Chondrocyte (in vitro differentiated cells): ENCODE results near the gene LRTM2. TPM values are rescaled to one million over a fixed set of nuclear protein-coding genes. Genes with fewer than 3 reads are reported as not detected.

Source experiments
- DNase-seq: peaks from one replicate; pipeline ENCODE4 v3.0.0; 2021; ENCODE audit warnings: mixed read lengths, low spot score
- H3K27ac Mint-ChIP-seq: one replicate; pipeline ENCODE4 v1.8.0; 2021; ENCODE audit warnings: mild to moderate bottlenecking, moderate library complexity, mixed read lengths; ENCODE audit not compliant: unreplicated experiment
- H3K27me3 Mint-ChIP-seq: 2 replicates; pipeline ENCODE4 v1.8.0; 2021; ENCODE audit warnings: low read depth, mixed read lengths
- H3K36me3 Mint-ChIP-seq: 2 replicates; pipeline ENCODE4 v1.8.0; 2021; ENCODE audit warnings: low read depth, mixed read lengths
- H3K4me1 Mint-ChIP-seq: 2 replicates; pipeline ENCODE4 v1.8.0; 2021; ENCODE audit warnings: low read depth, mild to moderate bottlenecking, mixed read lengths
- H3K4me3 Mint-ChIP-seq: one replicate; pipeline ENCODE4 v1.8.0; 2021; ENCODE audit warnings: mild to moderate bottlenecking, moderate library complexity, mixed read lengths; ENCODE audit not compliant: unreplicated experiment
- H3K9me3 Mint-ChIP-seq: 2 replicates; pipeline ENCODE4 v1.8.0; 2021; ENCODE audit warnings: low read depth, mixed read lengths
- CTCF ChIP-seq: fragments of 200-600 bp; sonication (generic); IDR thresholded peaks from 2 replicates; pipeline ENCODE4 v1.5.0; 2021; ENCODE audit warnings: antibody characterized with exemption, mild to moderate bottlenecking, moderate library complexity
- total RNA-seq: library from RNA; stranded (reverse); gene quantifications from 3 replicates; pipeline ENCODE4 v1.2.1, GENCODE V29; 2021

Gene LRTM2
- total RNA-seq, 1 donor from 2014 or later = not detected

- no peaks in the 10 kb centered on the region for H3K9me3 Mint-ChIP-seq
- H3K27me3 Mint-ChIP-seq = peaks cover 9% of the 10 kb centered on the region
- no peak for DNase-seq
- H3K36me3 Mint-ChIP-seq = no peaks in the 10 kb centered on the region
- TF ChIP-seq CTCF = no peak
- no peak overlapping the region for H3K27ac Mint-ChIP-seq
- no peak overlapping the region for H3K4me3 Mint-ChIP-seq
- H3K4me1 Mint-ChIP-seq = peaks cover 15% of the 10 kb centered on the region
These were observed 33.4 kb downstream of the LRTM2 start for GRCh38 chr12:1853716-1854115.

DNA sequence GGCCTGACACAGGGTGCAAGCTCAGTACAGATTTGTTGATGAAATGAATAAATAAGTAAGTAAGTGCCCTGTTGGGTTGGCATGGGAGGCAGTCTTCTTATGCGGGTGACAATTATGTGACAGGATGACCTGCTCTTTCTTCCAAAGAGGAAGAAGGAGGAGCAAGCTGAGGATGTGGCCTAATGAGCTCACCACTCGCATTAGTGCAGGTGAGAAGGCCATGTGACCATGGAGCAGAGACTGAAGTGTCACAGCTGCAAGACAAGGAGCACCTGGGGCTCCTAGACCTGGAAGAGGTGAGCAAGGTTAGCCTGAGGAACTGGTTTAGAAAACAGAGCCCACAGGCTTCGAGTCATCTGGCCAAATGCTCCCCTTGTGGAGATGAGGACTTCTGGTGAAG lies 34.9 kb downstream of the LRTM2 start:
- H3K36me3 Mint-ChIP-seq = no peaks in the 10 kb centered on the region

DNA sequence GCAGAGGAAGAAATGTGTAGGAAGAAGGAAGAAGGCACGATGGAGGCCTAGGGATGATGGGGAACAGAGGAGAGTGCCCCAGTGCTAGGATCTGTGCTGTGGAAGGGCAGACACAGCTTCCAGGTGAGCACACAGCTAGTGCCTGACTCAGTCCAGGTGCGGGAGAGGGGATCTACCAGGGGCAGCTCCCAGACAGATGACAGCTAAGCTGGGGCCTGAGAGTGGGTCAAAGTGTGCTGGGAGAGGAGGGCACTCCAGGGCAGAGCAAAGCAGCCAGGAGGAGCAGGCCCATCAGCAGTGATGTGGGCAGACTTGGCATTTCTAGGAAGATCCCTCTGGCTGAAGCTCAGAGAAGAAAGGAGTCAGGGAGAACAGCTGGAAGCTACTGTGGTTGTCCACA lies 36.7 kb downstream of the LRTM2 start:
- no peak for DNase-seq
- H3K4me1 Mint-ChIP-seq = peaks cover 4% of the 10 kb centered on the region
- no peak overlapping the region for H3K27ac Mint-ChIP-seq
- H3K9me3 Mint-ChIP-seq = no peaks in the 10 kb centered on the region
- TF ChIP-seq CTCF = no peak
- H3K27me3 Mint-ChIP-seq = peaks cover 9% of the 10 kb centered on the region
- H3K4me3 Mint-ChIP-seq = no peak overlapping the region
- no peaks in the 10 kb centered on the region for H3K36me3 Mint-ChIP-seq

More for the DNA sequence above, 34.9 kb downstream of the LRTM2 start:
- TF ChIP-seq CTCF = no peak
- H3K27ac Mint-ChIP-seq = no peak overlapping the region
- H3K9me3 Mint-ChIP-seq = no peaks in the 10 kb centered on the region
- peaks cover 18% of the 10 kb centered on the region for H3K4me1 Mint-ChIP-seq
- peaks cover 9% of the 10 kb centered on the region for H3K27me3 Mint-ChIP-seq
- no peak for DNase-seq
- no peak overlapping the region for H3K4me3 Mint-ChIP-seq

GRCh38 chr12:1857821-1858220 lies 37.5 kb downstream of the LRTM2 start:
- Mint-ChIP-seq H3K4me1 (peaks cover 6% of the 10 kb centered on the region), H3K27ac (no peak overlapping the region), H3K27me3 (peaks cover 9% of the 10 kb centered on the region), H3K36me3 (no peaks in the 10 kb centered on the region), H3K4me3 (no peak overlapping the region), H3K9me3 (no peaks in the 10 kb centered on the region)
- TF ChIP-seq CTCF = no peak
- no peak for DNase-seq

GRCh38 chr12:1858456-1858855 lies 38.1 kb downstream of the LRTM2 start:
- Mint-ChIP-seq H3K27ac (no peak overlapping the region), H3K27me3 (peaks cover 9% of the 10 kb centered on the region), H3K4me1 (peaks cover 7% of the 10 kb centered on the region), H3K9me3 (no peaks in the 10 kb centered on the region), H3K4me3 (no peak overlapping the region), H3K36me3 (no peaks in the 10 kb centered on the region)
- DNase-seq = no peak
- no peak for TF ChIP-seq CTCF
